ENCODE results near the gene RCE1.

The RCE1 gene

DNA sequence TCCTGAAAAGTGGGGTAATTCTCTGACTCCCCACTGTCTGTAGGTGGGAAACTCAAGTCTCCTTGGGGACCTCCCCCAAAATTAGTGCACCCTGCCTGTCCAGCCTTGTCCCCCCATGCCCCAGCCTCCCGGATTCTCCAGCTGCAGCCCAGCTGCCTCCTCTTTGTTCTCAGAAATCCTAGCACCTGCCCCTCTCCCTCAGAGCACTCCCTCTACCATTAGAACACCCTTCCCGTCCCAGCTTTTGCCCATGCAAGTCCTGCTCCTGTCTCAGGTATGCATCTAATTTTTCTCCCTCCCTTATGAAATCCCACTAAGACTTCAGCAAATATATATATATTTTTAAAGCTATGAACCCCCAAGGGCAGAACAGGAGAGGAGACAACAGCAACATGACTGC is 50.9 kb downstream of the RCE1 start:
- Histone ChIP-seq H3K9me3 (ENCODE audit: control insufficient read depth, insufficient read depth, low read depth, low read length) (no peaks in the 10 kb centered on the region), H3K4me3 (ENCODE audit: low read depth, low read length) (no peak overlapping the region), H3K36me3 (ENCODE audit: control insufficient read depth in 2 of 2, insufficient read depth in 1 of 2, low read length in 2 of 2) (no peaks in the 10 kb centered on the region), H3K4me1 (ENCODE audit: control insufficient read depth, insufficient read depth, low read length) (no peaks in the 10 kb centered on the region), H3K27ac (ENCODE audit: extremely low read depth, low read depth, low read length) (no peak overlapping the region)
- ChIA-PET CTCF (interaction anchor here (3.9 kb wide), 1 partner anchor 10 kb away, joined by 24 read pairs; no protein-coding TSS in a partner anchor), POLR2A (interaction anchor here (0.5 kb wide), 1 partner anchor 10 kb away, joined by 4 read pairs; no protein-coding TSS in a partner anchor)
- TF ChIP-seq ZNF23 (tag by site-specific recombination; IDR thresholded peaks at IDR 0.05; ENCODE audit: borderline replicate concordance) (no peak), ZNF280D (tag by site-specific recombination; IDR thresholded peaks at IDR 0.05) (no peak), ZNF169 (tag by site-specific recombination; IDR thresholded peaks at IDR 0.05) (no peak), ZBTB20 (tag by site-specific recombination; IDR thresholded peaks at IDR 0.05) (no peak), ZSCAN4 (tag by site-specific recombination; IDR thresholded peaks at IDR 0.05) (no peak)
